HCT116 (cell line): ENCODE data around the gene RBM20. TPM values are rescaled to one million over a fixed set of nuclear protein-coding genes. Genes with fewer than 3 reads are reported as not detected.

ENCODE experiments used
- ATAC-seq: fragments of 200-7000 bp; cut with Tn5 transposase; 2 replicates; pipeline ENCODE4 v1.9.1; 2020; ENCODE audit warnings: mild to moderate bottlenecking, moderate library complexity
- BruUV-seq: library from RNA; stranded (reverse); fragments of 400-500 nt; replicated peaks from 2 replicates; lab custom pipeline; 2021; lab: Mats Ljungman, UMichigan
- CTCF ChIA-PET: fragments of 300-600 bp; sonication (Branson Sonifier 250); formaldehyde crosslinking; loops from one replicate; lab custom pipeline; 2021; ENCODE audit warnings: antibody characterized with exemption; lab: Charles Lee
- POLR2A ChIA-PET: fragments of 300-600, 350-600 bp; sonication (Branson Sonifier 250); formaldehyde crosslinking; loops from one replicate; lab custom pipeline; 2021; ENCODE audit warnings: antibody characterized with exemption; lab: Charles Lee
- RAD21 ChIA-PET, 2 experiments: fragments of 300-600 bp; sonication (Branson Sonifier 250); formaldehyde crosslinking; loops; one replicate each; lab custom pipeline; 2023; ENCODE audit warnings: low total read pairs in 2 of 2; ENCODE audit not compliant: uncharacterized antibody in 2 of 2, unreplicated experiment in 2 of 2, low non-redundant PET in 1 of 2; lab: Charles Lee
- DNase-seq: peaks from one replicate; pipeline ENCODE4 v3.0.0-alpha.2; 2010; ENCODE audit warnings: low read depth, low spot score
- H2AFZ ChIP-seq: fragments of 200-600 bp; shearing (Covaris generic), sonication (generic); 2 replicates; pipeline ENCODE4 v1.6.1; 2017; ENCODE audit warnings: low read depth, mixed run types, mixed read lengths, antibody characterized with exemption, low read length; ENCODE audit not compliant: poor library complexity, severe bottlenecking
- H3K27ac ChIP-seq: 2 replicates; pipeline ENCODE4 v1.5.1; 2012; ENCODE audit warnings: low read depth, low read length
- H3K27me3 ChIP-seq: fragments of 200-600 bp; sonication (generic); 2 replicates; pipeline ENCODE4 v1.6.1; 2016; ENCODE audit warnings: mixed run types, low read length, mixed read lengths; ENCODE audit not compliant: insufficient read depth
- H3K36me3 ChIP-seq, 2 experiments: fragments of 200-500 bp in 1 of 2; fragments of 200-600 bp in 1 of 2; sonication (Bioruptor generic) in 1 of 2; sonication (generic) in 1 of 2; 2 replicates each; pipeline versions ENCODE4 v1.5.1 to v1.6.1; 2014 to 2016; ENCODE audit warnings: low read length in 2 of 2, inconsistent platforms in 1 of 2, mixed read lengths in 1 of 2, mixed run types in 1 of 2; ENCODE audit not compliant: insufficient read depth in 2 of 2, control insufficient read depth in 1 of 2
- H3K4me1 ChIP-seq, 2 experiments: fragments of 200-600 bp in 1 of 2; sonication (generic) in 1 of 2; 2 replicates each; pipeline versions ENCODE4 v1.5.1 to v1.6.1; 2012 to 2017; ENCODE audit warnings: low read length in 2 of 2, inconsistent platforms in 1 of 2, mild to moderate bottlenecking in 1 of 2, mixed read lengths in 1 of 2, mixed run types in 1 of 2, moderate library complexity in 1 of 2; ENCODE audit not compliant: insufficient read depth in 2 of 2, control insufficient read depth in 1 of 2
- H3K4me2 ChIP-seq: fragments of 200-600 bp; sonication (generic); 2 replicates; pipeline ENCODE4 v1.6.1; 2017; ENCODE audit warnings: mixed run types, low read length, mixed read lengths
- H3K4me3 ChIP-seq, 2 experiments: fragments of 200-600 bp in 1 of 2; sonication (generic) in 1 of 2; replicated peaks in 1 of 2; 2 replicates each; pipeline ENCODE4 v1.5.1; 2011 to 2016; ENCODE audit warnings: low read length in 2 of 2, control low read depth in 1 of 2, low read depth in 1 of 2, mild to moderate bottlenecking in 1 of 2, mixed read lengths in 1 of 2, mixed run types in 1 of 2
- H3K79me2 ChIP-seq: fragments of 200-600 bp; sonication (generic); 2 replicates; pipeline ENCODE4 v1.6.1; 2017; ENCODE audit warnings: mild to moderate bottlenecking, mixed run types, low read length, moderate library complexity, mixed read lengths; ENCODE audit not compliant: insufficient read depth
- H3K9ac ChIP-seq: fragments of 200-600 bp; sonication (generic); 2 replicates; pipeline ENCODE4 v1.6.1; 2016; ENCODE audit warnings: low read length, mixed read lengths
- H3K9me2 ChIP-seq: fragments of 200-600 bp; sonication (generic), shearing (Covaris generic); 2 replicates; pipeline ENCODE4 v1.6.1; 2017; ENCODE audit warnings: mixed run types, mild to moderate bottlenecking, moderate library complexity; ENCODE audit not compliant: insufficient read depth
- H3K9me3 ChIP-seq, 2 experiments: fragments of 200-500 bp in 1 of 2; fragments of 200-600 bp in 1 of 2; sonication (Bioruptor generic) in 1 of 2; sonication (generic) in 1 of 2; 2 replicates each; pipeline ENCODE4 v1.6.1; 2014 to 2017; ENCODE audit warnings: low read length in 2 of 2, mixed read lengths in 2 of 2, inconsistent platforms in 1 of 2, low read depth in 1 of 2, mild to moderate bottlenecking in 1 of 2, mixed run types in 1 of 2, moderate library complexity in 1 of 2; ENCODE audit not compliant: control insufficient read depth in 1 of 2, insufficient read depth in 1 of 2
- H4K20me1 ChIP-seq: fragments of 200-600 bp; sonication (generic), shearing (Covaris generic); 2 replicates; pipeline ENCODE4 v1.6.1; 2017; ENCODE audit warnings: mixed run types, mild to moderate bottlenecking, moderate library complexity; ENCODE audit not compliant: insufficient read depth
- CBX3 ChIP-seq: IDR thresholded peaks from 2 replicates; pipeline ENCODE4 v1.6.1; 2012; ENCODE audit warnings: low read depth
- EZH2phosphoT487 ChIP-seq: fragments of 200-600 bp; IDR thresholded peaks from 2 replicates; pipeline ENCODE4 v1.6.1; 2018; ENCODE audit warnings: antibody characterized with exemption, borderline replicate concordance
- FOSL1 ChIP-seq: IDR thresholded peaks from 2 replicates; pipeline ENCODE4 v1.6.1; 2012; ENCODE audit warnings: low read depth
- POLR2AphosphoS5 ChIP-seq: IDR thresholded peaks from 2 replicates; pipeline ENCODE4 v1.6.1; 2011; ENCODE audit warnings: mild to moderate bottlenecking, low read depth, low read length, moderate library complexity
- RAD21 ChIP-seq: IDR thresholded peaks from 2 replicates; pipeline ENCODE4 v1.6.1; 2012; ENCODE audit warnings: low read depth, mild to moderate bottlenecking
- SP1 ChIP-seq: IDR thresholded peaks from 2 replicates; pipeline ENCODE4 v1.6.1; 2012; ENCODE audit warnings: low read depth
- TCF7L2 ChIP-seq: IDR thresholded peaks from 2 replicates; pipeline ENCODE4 v1.7.0; 2011; ENCODE audit warnings: borderline replicate concordance, inconsistent platforms; ENCODE audit not compliant: insufficient read depth, insufficient read length; ENCODE audit errors: extremely low read depth
- ZFX ChIP-seq: fragments of 450-650 bp; IDR thresholded peaks from 2 replicates; pipeline ENCODE4 v1.6.1; 2017
- ZNF274 ChIP-seq: fragments of 200-500 bp; sonication (Bioruptor generic); IDR thresholded peaks from 2 replicates; pipeline ENCODE4 v1.6.1; 2014; ENCODE audit warnings: mild to moderate bottlenecking, low read depth, low read length, inconsistent platforms
- intact Hi-C: fragments of 100-400 bp; cut with micrococcal nuclease; formaldehyde crosslinking; loops from 2 replicates; pipeline ENCODE4 v1.10.0; 2022
- total RNA-seq: library from RNA; stranded (reverse); gene quantifications from one replicate; pipeline ENCODE4 v1.2.1, GENCODE V29; 2021; ENCODE audit not compliant: unreplicated experiment
- TF ChIP-seq, protein P1 (sequence below), 3 experiments: fragments of 200-600 bp in 1 of 3; sonication (generic) in 1 of 3; IDR thresholded peaks in 2 of 3; conservative IDR thresholded peaks in 1 of 3; 2 replicates each; pipeline ENCODE4 v1.5.1; 2012 to 2017; ENCODE audit warnings: low read depth in 2 of 3, low read length in 2 of 3, antibody characterized with exemption in 1 of 3, borderline replicate concordance in 1 of 3, control low read depth in 1 of 3, mild to moderate bottlenecking in 1 of 3, mixed read lengths in 1 of 3, mixed run types in 1 of 3, moderate library complexity in 1 of 3; ENCODE audit not compliant: insufficient read depth in 1 of 3
- TF ChIP-seq, protein P2 (sequence below): IDR thresholded peaks from 2 replicates; pipeline ENCODE4 v1.6.1; 2012
- TF ChIP-seq, protein P3 (sequence below): IDR thresholded peaks from 2 replicates; pipeline ENCODE4 v1.6.1; 2011; ENCODE audit warnings: mild to moderate bottlenecking, low read length, moderate library complexity; ENCODE audit not compliant: insufficient replicate concordance; ENCODE audit errors: extremely low read depth
- TF ChIP-seq, protein P4 (sequence below): IDR thresholded peaks from 2 replicates; pipeline ENCODE4 v1.6.1; 2012; ENCODE audit warnings: low read depth

Gene RBM20
- total RNA-seq, 1 experiment from 2014 or later = 2.0 TPM

DNA sequence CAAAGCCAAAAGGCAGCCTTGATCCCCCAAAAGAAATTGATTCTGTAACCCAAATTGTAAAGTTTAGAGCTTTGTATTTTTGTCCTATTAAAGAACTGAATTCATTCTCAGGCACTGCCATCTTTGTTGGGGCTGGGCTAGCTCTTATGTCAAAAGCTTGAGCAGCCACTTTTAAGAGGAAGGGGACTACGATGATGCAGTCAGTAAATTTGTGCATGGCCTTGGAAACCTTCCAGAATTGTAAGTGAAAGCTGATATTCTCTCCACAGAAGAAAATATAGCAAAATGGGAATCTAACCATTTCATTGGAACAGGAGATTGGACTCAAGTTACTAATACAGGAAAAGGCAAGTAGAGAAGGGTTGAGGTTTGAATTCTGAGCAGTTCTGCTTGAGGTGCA lies 50.1 kb downstream of the RBM20 start (continued):
- TF ChIP-seq, protein P1, sequence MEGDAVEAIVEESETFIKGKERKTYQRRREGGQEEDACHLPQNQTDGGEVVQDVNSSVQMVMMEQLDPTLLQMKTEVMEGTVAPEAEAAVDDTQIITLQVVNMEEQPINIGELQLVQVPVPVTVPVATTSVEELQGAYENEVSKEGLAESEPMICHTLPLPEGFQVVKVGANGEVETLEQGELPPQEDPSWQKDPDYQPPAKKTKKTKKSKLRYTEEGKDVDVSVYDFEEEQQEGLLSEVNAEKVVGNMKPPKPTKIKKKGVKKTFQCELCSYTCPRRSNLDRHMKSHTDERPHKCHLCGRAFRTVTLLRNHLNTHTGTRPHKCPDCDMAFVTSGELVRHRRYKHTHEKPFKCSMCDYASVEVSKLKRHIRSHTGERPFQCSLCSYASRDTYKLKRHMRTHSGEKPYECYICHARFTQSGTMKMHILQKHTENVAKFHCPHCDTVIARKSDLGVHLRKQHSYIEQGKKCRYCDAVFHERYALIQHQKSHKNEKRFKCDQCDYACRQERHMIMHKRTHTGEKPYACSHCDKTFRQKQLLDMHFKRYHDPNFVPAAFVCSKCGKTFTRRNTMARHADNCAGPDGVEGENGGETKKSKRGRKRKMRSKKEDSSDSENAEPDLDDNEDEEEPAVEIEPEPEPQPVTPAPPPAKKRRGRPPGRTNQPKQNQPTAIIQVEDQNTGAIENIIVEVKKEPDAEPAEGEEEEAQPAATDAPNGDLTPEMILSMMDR (IDR thresholded peaks at IDR 0.05 in 2 of 3, conservative IDR thresholded peaks at IDR 0.05 in 1 of 3; ENCODE audit: borderline replicate concordance in 1 of 3, insufficient read depth in 1 of 3, low read depth in 2 of 3, low read length in 2 of 3) = no peak
- TF ChIP-seq CBX3 (no peak), ZNF274 (no peak), EZH2phosphoT487 (no peak), SP1 (no peak), ZFX (no peak)
- TF ChIP-seq, protein P2, sequence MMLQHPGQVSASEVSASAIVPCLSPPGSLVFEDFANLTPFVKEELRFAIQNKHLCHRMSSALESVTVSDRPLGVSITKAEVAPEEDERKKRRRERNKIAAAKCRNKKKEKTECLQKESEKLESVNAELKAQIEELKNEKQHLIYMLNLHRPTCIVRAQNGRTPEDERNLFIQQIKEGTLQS = no peak
- TF ChIP-seq, protein P3, sequence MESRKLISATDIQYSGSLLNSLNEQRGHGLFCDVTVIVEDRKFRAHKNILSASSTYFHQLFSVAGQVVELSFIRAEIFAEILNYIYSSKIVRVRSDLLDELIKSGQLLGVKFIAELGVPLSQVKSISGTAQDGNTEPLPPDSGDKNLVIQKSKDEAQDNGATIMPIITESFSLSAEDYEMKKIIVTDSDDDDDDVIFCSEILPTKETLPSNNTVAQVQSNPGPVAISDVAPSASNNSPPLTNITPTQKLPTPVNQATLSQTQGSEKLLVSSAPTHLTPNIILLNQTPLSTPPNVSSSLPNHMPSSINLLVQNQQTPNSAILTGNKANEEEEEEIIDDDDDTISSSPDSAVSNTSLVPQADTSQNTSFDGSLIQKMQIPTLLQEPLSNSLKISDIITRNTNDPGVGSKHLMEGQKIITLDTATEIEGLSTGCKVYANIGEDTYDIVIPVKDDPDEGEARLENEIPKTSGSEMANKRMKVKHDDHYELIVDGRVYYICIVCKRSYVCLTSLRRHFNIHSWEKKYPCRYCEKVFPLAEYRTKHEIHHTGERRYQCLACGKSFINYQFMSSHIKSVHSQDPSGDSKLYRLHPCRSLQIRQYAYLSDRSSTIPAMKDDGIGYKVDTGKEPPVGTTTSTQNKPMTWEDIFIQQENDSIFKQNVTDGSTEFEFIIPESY = no peak

DNA sequence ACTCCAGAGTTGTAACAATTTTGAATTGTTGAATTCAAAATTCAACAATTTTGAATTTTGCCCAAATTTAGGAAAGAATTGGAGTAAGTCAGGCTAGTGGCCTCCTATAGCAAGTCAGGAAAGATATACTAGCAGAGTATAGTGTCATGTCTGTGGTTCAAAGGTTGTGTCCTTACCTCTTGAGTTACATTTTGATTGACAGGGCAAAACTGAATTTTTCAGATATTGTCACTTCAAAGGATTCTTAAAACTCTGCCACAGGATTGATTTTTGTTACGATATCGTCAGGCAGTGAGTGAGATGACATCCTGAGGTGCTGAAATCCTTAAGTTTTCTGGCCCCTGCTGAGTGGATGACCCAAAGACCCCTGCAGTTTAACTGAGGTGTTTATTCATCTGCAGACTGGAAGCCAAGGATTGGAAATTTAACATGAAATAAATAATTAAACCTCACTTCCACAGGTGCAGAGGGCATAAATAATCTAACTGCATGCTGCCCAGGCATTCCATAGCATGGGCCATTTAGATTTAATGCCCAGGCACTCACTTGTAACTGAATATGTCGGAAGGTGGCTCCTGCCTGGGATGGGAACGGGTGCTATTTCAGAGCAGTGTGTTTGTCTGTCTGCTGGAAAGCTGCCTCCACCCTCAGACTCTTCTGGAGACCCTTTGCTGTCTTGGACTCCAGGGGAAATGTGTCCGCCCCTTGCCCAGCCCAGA lies 50.8 kb downstream of the RBM20 start:
- ATAC-seq (no peak), DNase-seq (no peak)
- no peaks in the 10 kb centered on the region for H4K20me1 ChIP-seq
- no peaks in the 10 kb centered on the region for H3K36me3 ChIP-seq
- intact Hi-C loops = no loop called here
- BruUV-seq = no TSS peak
- H3K27me3 ChIP-seq = no peaks in the 10 kb centered on the region
- H3K27ac ChIP-seq = no peak overlapping the region
- no peaks in the 10 kb centered on the region for H3K79me2 ChIP-seq
- ChIA-PET RAD21 (no interaction called here), POLR2A (interaction anchor here (1.5 kb wide), 1 partner anchor 12 kb away, joined by 3 read pairs; no protein-coding TSS in a partner anchor), CTCF (no interaction called here)
- H3K4me2 ChIP-seq = no peak overlapping the region
- H3K9me3 ChIP-seq = peaks cover 0 to 7% of the 10 kb centered on the region in 2 experiments; a peak in 1 of 4 replicates
- no peak overlapping the region for H3K9ac ChIP-seq
- no peak overlapping the region for H3K4me3 ChIP-seq
- no peaks in the 10 kb centered on the region for H3K4me1 ChIP-seq
- H3K9me2 ChIP-seq = no peaks in the 10 kb centered on the region
- H2AFZ ChIP-seq = no peak overlapping the region
- TF ChIP-seq TCF7L2 = no peak
- no peak for TF ChIP-seq POLR2AphosphoS5
- TF ChIP-seq, protein P4, sequence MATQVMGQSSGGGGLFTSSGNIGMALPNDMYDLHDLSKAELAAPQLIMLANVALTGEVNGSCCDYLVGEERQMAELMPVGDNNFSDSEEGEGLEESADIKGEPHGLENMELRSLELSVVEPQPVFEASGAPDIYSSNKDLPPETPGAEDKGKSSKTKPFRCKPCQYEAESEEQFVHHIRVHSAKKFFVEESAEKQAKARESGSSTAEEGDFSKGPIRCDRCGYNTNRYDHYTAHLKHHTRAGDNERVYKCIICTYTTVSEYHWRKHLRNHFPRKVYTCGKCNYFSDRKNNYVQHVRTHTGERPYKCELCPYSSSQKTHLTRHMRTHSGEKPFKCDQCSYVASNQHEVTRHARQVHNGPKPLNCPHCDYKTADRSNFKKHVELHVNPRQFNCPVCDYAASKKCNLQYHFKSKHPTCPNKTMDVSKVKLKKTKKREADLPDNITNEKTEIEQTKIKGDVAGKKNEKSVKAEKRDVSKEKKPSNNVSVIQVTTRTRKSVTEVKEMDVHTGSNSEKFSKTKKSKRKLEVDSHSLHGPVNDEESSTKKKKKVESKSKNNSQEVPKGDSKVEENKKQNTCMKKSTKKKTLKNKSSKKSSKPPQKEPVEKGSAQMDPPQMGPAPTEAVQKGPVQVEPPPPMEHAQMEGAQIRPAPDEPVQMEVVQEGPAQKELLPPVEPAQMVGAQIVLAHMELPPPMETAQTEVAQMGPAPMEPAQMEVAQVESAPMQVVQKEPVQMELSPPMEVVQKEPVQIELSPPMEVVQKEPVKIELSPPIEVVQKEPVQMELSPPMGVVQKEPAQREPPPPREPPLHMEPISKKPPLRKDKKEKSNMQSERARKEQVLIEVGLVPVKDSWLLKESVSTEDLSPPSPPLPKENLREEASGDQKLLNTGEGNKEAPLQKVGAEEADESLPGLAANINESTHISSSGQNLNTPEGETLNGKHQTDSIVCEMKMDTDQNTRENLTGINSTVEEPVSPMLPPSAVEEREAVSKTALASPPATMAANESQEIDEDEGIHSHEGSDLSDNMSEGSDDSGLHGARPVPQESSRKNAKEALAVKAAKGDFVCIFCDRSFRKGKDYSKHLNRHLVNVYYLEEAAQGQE = no peak
- no peak for TF ChIP-seq ZFX
- TF ChIP-seq SP1 = no peak
- TF ChIP-seq FOSL1 = no peak
- TF ChIP-seq, protein P3 = no peak
- TF ChIP-seq RAD21 = no peak
